Femur (tissue), 1 donor: ENCODE measurements around the gene SLC7A6OS.

ENCODE experiments used
- DNase-seq: peaks from one replicate; pipeline ENCODE4 v3.0.0-alpha.2; 2017

The SLC7A6OS gene

GRCh38 chr16:68275611-68276191 is 35.0 kb downstream of the SLC7A6OS start:
- DNase-seq = no peak

GRCh38 chr16:68274441-68274840 is 36.3 kb downstream of the SLC7A6OS start:
- DNase-seq = no peak

GRCh38 chr16:68273896-68274295 is 36.9 kb downstream of the SLC7A6OS start:
- no peak for DNase-seq

GRCh38 chr16:68273459-68273858 is 37.3 kb downstream of the SLC7A6OS start:
- DNase-seq = no peak

GRCh38 chr16:68272507-68273209 is 38.1 kb downstream of the SLC7A6OS start:
- DNase-seq = no peak

GRCh38 chr16:68270353-68270752 is 40.4 kb downstream of the SLC7A6OS start:
- DNase-seq = no peak

GRCh38 chr16:68269793-68270192 is 41.0 kb downstream of the SLC7A6OS start:
- no peak for DNase-seq

- DNase-seq = no peak
Measured at GRCh38 chr16:68267612-68268405, 42.9 kb downstream of the SLC7A6OS start.

- peak; percentile 49 for DNase-seq
Measured at GRCh38 chr16:68265078-68265920, 45.4 kb downstream of the SLC7A6OS start.

GRCh38 chr16:68264128-68265077 is 46.3 kb downstream of the SLC7A6OS start, which contains the start of gene SLC7A6:
SLC7A6 (plus strand) TSS chr16:68264526; CDS start chr16:68274727, 10,201 bp downstream.
- peak; percentile 81 for DNase-seq

- DNase-seq = no peak
Measured at GRCh38 chr16:68263559-68264127, 47.1 kb downstream of the SLC7A6OS start.

- DNase-seq = no peak
Measured at GRCh38 chr16:68259007-68259825, 51.5 kb downstream of the SLC7A6OS start.

GRCh38 chr16:68257906-68258800 is 52.6 kb downstream of the SLC7A6OS start:
- no peak for DNase-seq

- DNase-seq = peak; percentile 71
Measured at GRCh38 chr16:68257251-68257905, 53.4 kb downstream of the SLC7A6OS start.

GRCh38 chr16:68255712-68256111 is 55.0 kb downstream of the SLC7A6OS start:
- no peak for DNase-seq

GRCh38 chr16:68253721-68254120 is 57.0 kb downstream of the SLC7A6OS start:
- DNase-seq = no peak

GRCh38 chr16:68252383-68252782 is 58.4 kb downstream of the SLC7A6OS start:
- DNase-seq = no peak

- DNase-seq = no peak
Measured at GRCh38 chr16:68251832-68252231, 58.9 kb downstream of the SLC7A6OS start.

- DNase-seq = no peak
Measured at GRCh38 chr16:68250951-68251350, 59.8 kb downstream of the SLC7A6OS start.
